C4-2B (cell line): ENCODE results near the gene WBP2.

ENCODE experiments used
- ZFX ChIP-seq: fragments of 450-650 bp; IDR thresholded peaks from 2 replicates; pipeline ENCODE4 v1.6.1; 2017
- TF ChIP-seq, protein P1 (sequence below): fragments of 450-650 bp; conservative IDR thresholded peaks from 2 replicates; pipeline ENCODE4 v1.5.1; 2017; ENCODE audit warnings: mild to moderate bottlenecking

GRCh38 chr17:75895370-75896155 is 40.4 kb upstream of the WBP2 start:
- TF ChIP-seq, protein P1, sequence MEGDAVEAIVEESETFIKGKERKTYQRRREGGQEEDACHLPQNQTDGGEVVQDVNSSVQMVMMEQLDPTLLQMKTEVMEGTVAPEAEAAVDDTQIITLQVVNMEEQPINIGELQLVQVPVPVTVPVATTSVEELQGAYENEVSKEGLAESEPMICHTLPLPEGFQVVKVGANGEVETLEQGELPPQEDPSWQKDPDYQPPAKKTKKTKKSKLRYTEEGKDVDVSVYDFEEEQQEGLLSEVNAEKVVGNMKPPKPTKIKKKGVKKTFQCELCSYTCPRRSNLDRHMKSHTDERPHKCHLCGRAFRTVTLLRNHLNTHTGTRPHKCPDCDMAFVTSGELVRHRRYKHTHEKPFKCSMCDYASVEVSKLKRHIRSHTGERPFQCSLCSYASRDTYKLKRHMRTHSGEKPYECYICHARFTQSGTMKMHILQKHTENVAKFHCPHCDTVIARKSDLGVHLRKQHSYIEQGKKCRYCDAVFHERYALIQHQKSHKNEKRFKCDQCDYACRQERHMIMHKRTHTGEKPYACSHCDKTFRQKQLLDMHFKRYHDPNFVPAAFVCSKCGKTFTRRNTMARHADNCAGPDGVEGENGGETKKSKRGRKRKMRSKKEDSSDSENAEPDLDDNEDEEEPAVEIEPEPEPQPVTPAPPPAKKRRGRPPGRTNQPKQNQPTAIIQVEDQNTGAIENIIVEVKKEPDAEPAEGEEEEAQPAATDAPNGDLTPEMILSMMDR, result no peak
- TF ChIP-seq ZFX, result no peak
